ENCODE measurements around the gene TLK2.

TLK2 gene

GRCh38 chr17:62628831-62629555 lies 150.4 kb downstream of the TLK2 start:
- DNase-seq (ENCODE audit: low read depth in 2 of 2), result no peak

DNA sequence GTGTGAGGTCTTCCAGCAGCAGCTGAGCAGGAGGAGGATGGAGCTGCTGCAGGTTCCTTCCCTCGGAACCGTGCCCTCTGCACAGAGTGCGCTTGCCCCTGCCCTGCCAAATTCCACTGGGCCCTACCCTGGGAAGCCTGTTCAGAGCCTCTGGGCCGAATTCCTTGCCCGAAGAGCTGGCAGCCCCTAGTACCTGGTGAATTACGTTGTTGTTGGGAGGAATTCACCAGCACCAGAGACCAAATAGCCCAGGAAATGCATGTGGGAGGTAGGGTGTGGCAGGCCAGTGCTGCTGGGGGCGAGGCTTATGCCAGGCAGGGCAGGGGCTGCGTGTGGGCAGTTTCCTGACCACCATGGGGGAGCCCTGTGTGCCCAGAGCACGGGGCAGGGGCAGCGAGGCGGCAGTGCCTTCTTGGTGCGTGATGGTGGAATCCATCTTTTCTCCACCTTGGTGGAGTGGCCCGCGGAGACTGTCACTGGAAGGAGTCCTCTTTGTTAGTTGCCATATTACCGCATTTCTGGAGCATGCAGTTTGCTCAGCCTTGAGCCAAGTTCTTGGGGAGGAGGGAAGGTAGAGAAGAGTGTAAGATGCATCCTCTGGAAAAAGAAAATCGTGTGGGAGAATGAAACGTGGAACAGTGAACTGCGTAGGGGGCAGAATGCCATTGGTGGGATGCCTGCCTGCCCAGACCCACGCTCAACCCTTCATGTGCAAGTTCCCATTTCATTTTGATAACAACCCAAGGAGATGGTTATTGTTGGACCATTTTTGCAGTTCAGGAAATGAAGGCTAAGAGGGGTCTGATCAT lies 151.1 kb downstream of the TLK2 start:
- DNase-seq (ENCODE audit: low read depth in 2 of 2), result no peak

DNA sequence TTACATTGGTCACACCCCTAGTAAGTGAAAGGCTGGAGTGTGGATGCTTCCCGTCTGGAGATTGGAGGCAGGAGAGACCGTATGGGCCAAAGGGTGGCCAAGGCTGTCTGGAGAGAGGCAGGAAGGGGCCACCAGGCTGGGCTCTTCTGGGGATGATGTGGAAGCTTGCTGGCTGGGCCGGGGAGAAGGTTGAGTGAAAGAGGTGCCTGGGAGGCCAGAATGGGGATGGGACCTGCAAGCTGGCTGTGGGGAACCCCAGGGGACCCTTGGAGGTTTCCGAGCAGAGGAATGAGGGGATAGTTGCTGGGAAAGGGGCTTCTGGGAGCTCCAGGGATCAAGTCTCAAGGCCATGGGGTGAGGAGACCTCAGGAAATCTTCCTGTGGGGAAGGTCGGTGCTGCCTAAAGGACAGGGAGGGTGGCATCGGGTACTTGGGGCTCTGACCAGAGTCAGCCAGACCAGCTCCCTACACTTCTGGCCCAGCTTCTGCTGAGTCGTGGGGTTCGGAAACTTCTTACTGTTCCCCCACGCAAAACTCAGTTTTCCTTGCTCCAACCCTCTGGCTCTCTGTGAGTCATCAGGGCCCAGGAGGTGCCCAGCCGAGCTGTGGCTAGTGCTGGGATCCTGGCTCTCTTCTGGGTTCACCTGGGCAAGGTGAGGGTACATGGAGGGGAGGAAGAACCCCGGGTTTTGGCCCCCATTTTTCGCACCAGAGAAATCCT lies 151.9 kb downstream of the TLK2 start:
- DNase-seq (ENCODE audit: low read depth in 2 of 2), result no peak

DNA sequence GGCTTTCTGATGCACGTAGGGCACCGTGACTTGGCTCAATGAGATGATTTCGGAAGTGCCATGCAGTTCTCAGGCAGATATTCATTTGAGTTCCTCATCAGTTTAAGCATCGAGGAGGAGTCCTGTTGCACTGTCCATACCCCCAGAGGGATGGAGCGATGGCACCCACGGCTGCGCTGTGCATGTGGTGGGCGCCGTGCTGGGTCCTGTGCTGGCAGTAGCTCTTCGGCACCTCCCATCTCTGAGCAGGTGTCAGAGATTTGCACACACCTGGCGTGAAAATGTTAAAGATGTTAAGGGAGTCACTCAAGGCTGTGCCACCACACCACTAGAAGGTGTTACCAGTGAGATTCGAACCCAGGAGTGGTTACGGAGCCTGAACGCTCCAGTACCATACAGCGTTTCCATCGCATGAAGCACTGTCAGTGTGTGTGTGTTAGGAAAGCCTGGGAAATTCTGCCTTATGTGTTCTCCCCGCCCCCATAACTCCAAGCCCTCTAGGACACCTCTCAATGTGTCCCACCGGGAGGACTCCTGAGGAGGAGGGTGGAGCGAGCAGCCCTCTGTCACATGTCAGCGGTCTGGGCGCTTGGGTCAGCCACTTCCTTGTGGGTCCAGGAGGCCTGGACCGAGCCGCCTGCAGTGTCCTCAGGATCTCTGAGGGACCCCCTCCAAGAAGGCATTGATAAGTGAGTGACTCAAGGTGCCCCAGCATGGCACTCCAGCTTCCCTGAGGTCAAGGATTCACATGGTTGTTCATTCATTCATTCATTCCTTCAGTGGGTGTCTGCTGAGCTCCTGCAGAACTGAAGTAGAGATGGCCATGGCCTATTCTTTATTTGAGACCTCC lies 152.7 kb downstream of the TLK2 start:
- DNase-seq (ENCODE audit: low read depth in 2 of 2), result no peak

- no peak for DNase-seq (ENCODE audit: low read depth in 2 of 2)
Measured at GRCh38 chr17:62631936-62632924, 153.6 kb downstream of the TLK2 start.

- DNase-seq (ENCODE audit: low read depth in 2 of 2), result no peak
Measured at GRCh38 chr17:62637809-62638208, 159.2 kb downstream of the TLK2 start.

- DNase-seq (ENCODE audit: low read depth in 2 of 2), result no peak
Measured at GRCh38 chr17:62641153-62641552, 162.5 kb downstream of the TLK2 start.

- DNase-seq (ENCODE audit: low read depth in 2 of 2), result no peak
Measured at GRCh38 chr17:62641951-62642350, 163.3 kb downstream of the TLK2 start.

DNA sequence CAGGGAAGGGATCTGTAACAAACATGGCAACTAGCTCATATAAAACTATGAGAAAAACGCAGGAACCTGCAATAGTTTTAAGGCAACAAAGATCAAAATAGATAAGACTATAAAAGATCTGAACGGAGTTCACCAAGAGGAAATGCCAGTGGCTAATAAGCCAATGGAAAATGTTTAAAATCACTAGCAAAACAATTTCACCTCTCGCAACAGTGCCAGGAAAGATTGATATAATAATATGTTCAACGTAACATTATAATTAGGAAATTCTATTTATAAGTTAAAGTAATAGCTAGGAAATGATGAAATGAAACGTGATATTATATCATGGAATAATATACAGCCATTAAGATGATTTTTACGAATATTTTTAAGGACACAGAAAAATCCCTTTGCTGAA lies 164.9 kb downstream of the TLK2 start:
- DNase-seq (ENCODE audit: low read depth in 2 of 2), result no peak

GRCh38 chr17:62644487-62645173 lies 166.0 kb downstream of the TLK2 start:
- no peak for DNase-seq (ENCODE audit: low read depth in 2 of 2)

- DNase-seq (ENCODE audit: low read depth in 2 of 2), result no peak
Measured at GRCh38 chr17:62648251-62648955, 169.8 kb downstream of the TLK2 start.

DNA sequence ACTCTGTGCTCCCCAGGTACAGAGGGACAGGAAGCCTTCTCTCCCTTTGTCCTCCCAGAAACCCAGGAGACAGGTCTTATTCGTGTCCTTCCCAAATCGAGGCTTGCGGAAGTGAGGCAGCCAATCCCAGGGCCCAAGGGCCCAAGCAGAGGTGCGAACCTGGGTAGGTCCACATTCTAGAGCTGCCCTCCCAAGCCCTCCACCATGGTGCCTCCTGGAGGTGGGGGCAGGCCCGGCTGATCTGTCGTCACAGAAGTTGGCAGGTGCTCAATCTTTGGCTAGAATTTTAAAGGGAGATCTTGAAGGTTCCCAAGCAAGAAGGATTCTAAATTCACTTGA lies 170.3 kb downstream of the TLK2 start:
- DNase-seq (ENCODE audit: low read depth in 2 of 2), result no peak

- DNase-seq (ENCODE audit: low read depth in 2 of 2), result no peak
Measured at GRCh38 chr17:62649570-62649969, 170.9 kb downstream of the TLK2 start.

DNA sequence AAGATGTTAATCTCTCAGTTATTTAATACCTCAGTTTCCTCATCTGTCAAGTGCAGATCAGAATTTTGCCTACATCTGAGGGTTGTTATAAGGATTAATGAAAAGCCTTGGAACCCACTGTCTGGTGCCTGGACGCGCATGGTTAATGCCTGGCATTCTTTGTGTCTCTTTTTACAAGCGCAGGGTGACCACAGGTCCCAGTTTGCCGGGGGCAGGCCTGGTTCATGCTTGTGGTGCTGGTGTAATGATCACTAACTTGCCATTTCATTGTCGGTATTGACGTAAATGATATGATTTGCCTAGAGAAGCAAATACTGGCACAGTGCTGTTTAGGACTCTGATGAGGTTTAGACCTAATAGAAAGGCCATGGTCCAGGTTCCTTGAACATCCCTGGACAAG lies 172.0 kb downstream of the TLK2 start:
- DNase-seq (ENCODE audit: low read depth in 2 of 2), result no peak

GRCh38 chr17:62652251-62653001 lies 173.8 kb downstream of the TLK2 start:
- no peak for DNase-seq (ENCODE audit: low read depth in 2 of 2)

DNA sequence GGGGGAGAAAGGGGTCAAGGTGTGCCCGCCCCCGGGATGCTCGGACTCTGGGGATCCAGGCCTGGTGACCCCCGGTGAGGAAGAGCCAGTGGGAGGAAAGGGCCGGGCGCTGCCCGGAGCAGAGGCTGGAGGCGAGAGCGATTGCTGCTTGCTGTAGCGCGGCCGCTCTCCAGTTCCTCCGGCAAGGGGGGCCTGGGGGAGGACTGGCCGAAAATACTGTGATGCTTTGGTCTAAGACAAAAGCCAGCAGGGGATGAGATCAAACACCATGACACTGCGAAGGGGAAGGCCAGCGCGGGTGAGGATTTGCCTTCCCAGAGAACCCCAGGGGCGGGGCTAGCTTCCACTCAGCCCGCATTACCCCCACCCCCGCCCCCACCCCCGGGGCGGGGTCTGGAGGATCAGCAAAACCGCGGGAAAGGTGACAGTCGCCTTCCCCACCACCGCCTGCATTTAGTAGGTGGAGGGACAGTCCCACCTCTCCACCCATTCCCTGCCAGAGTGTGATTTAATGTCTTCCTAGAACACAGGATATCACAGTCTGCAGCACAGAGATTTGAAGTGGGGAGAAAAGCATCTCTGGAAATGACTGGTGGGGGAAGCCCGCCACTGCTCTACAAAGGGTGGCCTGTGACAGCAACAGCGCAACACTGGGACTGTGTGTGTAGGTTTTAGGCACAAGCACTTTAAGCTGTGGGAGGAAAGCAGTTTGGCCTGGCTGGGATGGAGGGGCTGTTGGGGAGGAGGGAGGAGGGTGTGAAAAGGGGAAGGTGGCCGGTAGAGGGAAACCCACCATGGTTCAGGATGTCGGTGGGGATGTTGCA lies 174.6 kb downstream of the TLK2 start:
- peak in 1 of 2 donors; percentile 89 for DNase-seq (ENCODE audit: low read depth in 2 of 2)
